Left lung (tissue), 10 donors: Measurements from ENCODE around the gene GPBP1L1. TPM values are rescaled to one million over a fixed set of nuclear protein-coding genes. Genes with fewer than 3 reads are reported as not detected.
A peak's percentile ranks its signal among the peaks of the same experiment; 100 is the strongest.

Experiments used
- ATAC-seq: fragments of 200-7000 bp; cut with Tn5 transposase; one replicate; pipeline ENCODE4 v1.9.1; 2020; ENCODE audit warnings: moderate library complexity
- DNase-seq, 4 donors: peaks; one replicate each; pipeline ENCODE4 v3.0.0-alpha.2; 2013 to 2020
- H3K27ac ChIP-seq, 2 donors: fragments of 200-600 bp; sonication (generic) in 1 of 2; one replicate each; pipeline versions ENCODE4 v1.5.0 to v1.8.0; 2020 to 2021
- H3K27me3 ChIP-seq, 2 donors: fragments of 200-600 bp; sonication (generic) in 1 of 2; one replicate each; pipeline versions ENCODE4 v1.5.0 to v1.8.0; 2020 to 2021
- H3K36me3 ChIP-seq, 2 donors: fragments of 200-600 bp; sonication (generic) in 1 of 2; one replicate each; pipeline versions ENCODE4 v1.5.0 to v1.8.0; 2020 to 2021
- H3K4me1 ChIP-seq, 2 donors: fragments of 200-600 bp; one replicate each; pipeline ENCODE4 v1.8.0; 2021
- H3K4me3 ChIP-seq, 2 donors: fragments of 200-600 bp; sonication (generic) in 1 of 2; one replicate each; pipeline versions ENCODE4 v1.5.0 to v1.8.0; 2020 to 2021; ENCODE audit warnings: mild to moderate bottlenecking in 1 of 2
- H3K9me3 ChIP-seq, 2 donors: fragments of 200-600 bp; sonication (generic) in 1 of 2; one replicate each; pipeline versions ENCODE4 v1.5.0 to v1.8.0; 2020 to 2021
- CTCF ChIP-seq, 2 donors: fragments of 200-600 bp; sonication (generic) in 1 of 2; IDR thresholded peaks; one replicate each; pipeline versions ENCODE4 v1.5.0 to v1.8.0; 2021; ENCODE audit warnings: antibody characterized with exemption in 2 of 2
- intact Hi-C, 2 donors: fragments of 100-400 bp; cut with DNase I; formaldehyde crosslinking; loops; one replicate each; pipeline versions ENCODE4 v1.11.2 to v1.14.2; 2022
- polyA plus RNA-seq, 6 donors: library from polyadenylated mRNA; unstranded; fragments of 120-200 nt; gene quantifications; one replicate each; pipeline ENCODE4 v1.2.1, GENCODE V29; 2013; ENCODE audit not compliant: insufficient read length in 6 of 6
- total RNA-seq, 2 donors: library from RNA; stranded (reverse); fragmentation: NEBNext Ultra II Directional; extraction: Animal tissue kit (Norgen Biotek cat#: 25700); gene quantifications; one replicate each; pipeline ENCODE4 v1.2.1, GENCODE V29; 2021
- donor health status: DM: no; HTN: yes; CAD: no.
- donor health status: DM: no; HTN: no; CAD: no.

Gene GPBP1L1
- total and polyA plus RNA-seq, 8 donors, result 94.9 to 132 (median 111) TPM

- Histone ChIP-seq H3K9me3 (no peaks in the 10 kb centered on the region), H3K4me1 (peaks cover 9 to 39% of the 10 kb centered on the region in 2 donors), H3K27ac (peak within 1 kb of the TSS; percentile 93), H3K36me3 (no peaks in the 10 kb centered on the region), H3K4me3 (peak within 1 kb of the TSS; percentile 100), H3K27me3 (no peaks in the 10 kb centered on the region)
- peak; percentile 89 to 94 (median 92) for DNase-seq
- peak; percentile 87 for ATAC-seq
- intact Hi-C loops, result no loop called here
- no peak for TF ChIP-seq CTCF (IDR thresholded peaks at IDR 0.05)
Measured at GRCh38 chr1:45583666-45584350, 102.5 kb downstream of the GPBP1L1 start, which contains the start of gene NASP. NASP (plus strand) TSS chr1:45584041; CDS start chr1:45584147, 106 bp downstream.

- intact Hi-C loops, result no loop called here
- TF ChIP-seq CTCF (IDR thresholded peaks at IDR 0.05), result no peak
- ATAC-seq, result peak; percentile 88
Measured at GRCh38 chr1:45583264-45583665, 103.1 kb downstream of the GPBP1L1 start.

More at GRCh38 chr1:45583264-45583665, 103.1 kb downstream of the GPBP1L1 start:
- H3K27me3 ChIP-seq, result no peaks in the 10 kb centered on the region
- H3K4me1 ChIP-seq, result peaks cover 9 to 39% of the 10 kb centered on the region in 2 donors
- H3K4me3 ChIP-seq, result peak overlapping the region; percentile 100
- peak; percentile 96 to 98 (median 97) for DNase-seq
- no peaks in the 10 kb centered on the region for H3K36me3 ChIP-seq
- peak overlapping the region; percentile 93 for H3K27ac ChIP-seq
- no peaks in the 10 kb centered on the region for H3K9me3 ChIP-seq

Other genes starting within 250 kb of the GPBP1L1 start
- gene TESK2, start 195.4 kb downstream of the GPBP1L1 start, total RNA-seq, result 1 to 10 TPM; 4.3 to 5.9 TPM
- gene TESK2, start 195.4 kb downstream of the GPBP1L1 start, polyA plus RNA-seq, result 10 to 100 TPM in 3 of 6 donors, 1 to 10 TPM in 3; 8.5 to 12.5 (median 10.2) TPM
- gene CCDC163, start 186.5 kb downstream of the GPBP1L1 start, total RNA-seq, result 1 to 10 TPM in 1 of 2 donors, under 1 TPM in 1; 0.50 to 2.0 TPM
- gene CCDC163, start 186.5 kb downstream of the GPBP1L1 start, polyA plus RNA-seq, result 1 to 10 TPM; 1.7 to 6.4 (median 4.0) TPM
- 1 to 10 TPM; 5.8 to 5.9 TPM for gene MMACHC, start 186.2 kb downstream of the GPBP1L1 start, total RNA-seq
- 10 to 100 TPM in 4 of 6 donors, 1 to 10 TPM in 2; 8.7 to 12.7 (median 11.5) TPM for gene MMACHC, start 186.2 kb downstream of the GPBP1L1 start, polyA plus RNA-seq
- 100 to 1,000 TPM; 427 to 579 TPM for gene PRDX1, start 164.6 kb downstream of the GPBP1L1 start, total RNA-seq
- 100 to 1,000 TPM; 190 to 270 (median 229) TPM for gene PRDX1, start 164.6 kb downstream of the GPBP1L1 start, polyA plus RNA-seq
- gene AKR1A1, start 135.7 kb downstream of the GPBP1L1 start, total RNA-seq, result 100 to 1,000 TPM; 183 to 258 TPM
- gene AKR1A1, start 135.7 kb downstream of the GPBP1L1 start, polyA plus RNA-seq, result 100 to 1,000 TPM; 134 to 161 (median 144) TPM
- 10 to 100 TPM; 57.6 to 71.6 TPM for gene NASP, start 102.5 kb downstream of the GPBP1L1 start, total RNA-seq
- gene NASP, start 102.5 kb downstream of the GPBP1L1 start, polyA plus RNA-seq, result 100 to 1,000 TPM; 309 to 407 (median 355) TPM
- 10 to 100 TPM in 1 of 2 donors, under 1 TPM in 1; 0.70 to 16.2 TPM for gene CCDC17, start 62.5 kb downstream of the GPBP1L1 start, total RNA-seq
- gene CCDC17, start 62.5 kb downstream of the GPBP1L1 start, polyA plus RNA-seq, result 1 to 10 TPM; 1.4 to 8.2 (median 6.1) TPM
- 10 to 100 TPM; 17.6 to 19.9 TPM for gene TMEM69, start 1.6 kb upstream of the GPBP1L1 start, total RNA-seq
- 10 to 100 TPM; 40.5 to 57.0 (median 45.4) TPM for gene TMEM69, start 1.6 kb upstream of the GPBP1L1 start, polyA plus RNA-seq
- gene IPP, start 64.1 kb upstream of the GPBP1L1 start, total RNA-seq, result 10 to 100 TPM; 13.0 to 17.2 TPM
- 10 to 100 TPM; 21.1 to 23.4 (median 22.8) TPM for gene IPP, start 64.1 kb upstream of the GPBP1L1 start, polyA plus RNA-seq
- gene MAST2, start 117.1 kb upstream of the GPBP1L1 start, total RNA-seq, result 10 to 100 TPM; 27.3 to 29.9 TPM
- gene MAST2, start 117.1 kb upstream of the GPBP1L1 start, polyA plus RNA-seq, result 10 to 100 TPM; 58.1 to 74.4 (median 66.2) TPM